22Rv1 (cell line): ENCODE data around the gene ZCCHC2.

Experiments
- H3K27ac ChIP-seq: fragments of 450-650 bp; 2 replicates; pipeline ENCODE4 v1.5.1; 2017
- CTCF ChIP-seq: fragments of 450-650 bp; IDR thresholded peaks from 2 replicates; pipeline ENCODE4 v1.5.1; 2017; ENCODE audit warnings: mild to moderate bottlenecking
- ZFX ChIP-seq: fragments of 450-650 bp; IDR thresholded peaks from 2 replicates; pipeline ENCODE4 v1.6.1; 2017; ENCODE audit warnings: antibody characterized with exemption, borderline replicate concordance

Gene ZCCHC2

GRCh38 chr18:62569081-62569655 lies 46.3 kb downstream of the ZCCHC2 start:
- no peak overlapping the region for H3K27ac ChIP-seq
- no peak for TF ChIP-seq CTCF

GRCh38 chr18:62571037-62571436 lies 48.2 kb downstream of the ZCCHC2 start:
- H3K27ac ChIP-seq: no peak overlapping the region
- TF ChIP-seq ZFX (no peak), CTCF (no peak)

GRCh38 chr18:62571648-62572047 lies 48.8 kb downstream of the ZCCHC2 start:
- H3K27ac ChIP-seq: no peak overlapping the region
- no peak for TF ChIP-seq ZFX
- TF ChIP-seq CTCF: no peak

- no peak for TF ChIP-seq ZFX
- H3K27ac ChIP-seq: no peak overlapping the region
Observed at GRCh38 chr18:62572456-62572855, 49.6 kb downstream of the ZCCHC2 start.

GRCh38 chr18:62574776-62575175 lies 52.0 kb downstream of the ZCCHC2 start:
- no peak for TF ChIP-seq CTCF
- TF ChIP-seq ZFX: no peak
- H3K27ac ChIP-seq: no peak overlapping the region

DNA sequence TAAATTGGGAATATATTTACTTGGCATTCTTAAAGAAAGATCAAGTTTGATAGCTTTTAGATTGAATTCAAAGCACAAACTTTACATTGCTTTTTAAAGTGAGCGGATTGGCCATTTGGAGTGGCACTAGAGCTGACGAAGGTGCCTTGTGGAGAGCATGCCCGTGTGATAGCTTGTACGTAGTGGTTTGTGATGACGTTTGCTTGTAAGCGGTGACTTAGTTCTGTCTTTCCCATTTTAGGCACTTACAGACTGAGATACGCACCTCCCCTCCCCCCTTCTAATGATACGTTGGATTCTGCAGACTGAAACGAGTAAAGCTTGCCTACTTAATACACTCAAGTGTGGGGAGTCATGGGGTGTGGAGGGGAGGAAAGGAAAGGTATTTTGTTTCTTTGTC lies 53.4 kb downstream of the ZCCHC2 start:
- H3K27ac ChIP-seq: no peak overlapping the region
- no peak for TF ChIP-seq CTCF
- TF ChIP-seq ZFX: no peak

GRCh38 chr18:62576845-62577512 lies 54.2 kb downstream of the ZCCHC2 start:
- H3K27ac ChIP-seq: no peak overlapping the region
- TF ChIP-seq ZFX (no peak), CTCF (no peak)

DNA sequence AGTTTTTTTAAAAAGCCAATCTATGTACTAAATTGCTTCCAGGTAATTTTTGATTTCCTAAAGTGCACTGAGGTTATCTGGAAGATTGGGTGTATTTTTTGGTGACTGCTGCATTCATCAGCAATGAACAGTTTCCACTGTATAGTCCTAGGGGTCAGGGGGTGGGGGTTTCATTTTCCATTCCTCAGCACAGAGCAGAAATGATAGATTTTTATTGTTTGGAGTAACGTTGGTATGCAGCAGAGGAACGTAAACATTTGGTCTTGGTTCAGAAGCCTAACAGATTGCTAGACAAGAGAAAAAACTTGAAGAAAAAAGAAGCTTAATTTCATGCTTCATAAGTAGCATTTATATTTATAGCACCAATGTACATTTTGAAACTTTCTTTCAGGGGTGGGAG lies 54.9 kb downstream of the ZCCHC2 start:
- TF ChIP-seq ZFX (no peak), CTCF (no peak)

More for the DNA sequence above, 54.9 kb downstream of the ZCCHC2 start:
- no peak overlapping the region for H3K27ac ChIP-seq
